Stimulated activated effector memory CD8-positive, alpha-beta T cell treated with anti-CD3 and anti-CD28 coated beads, Interleukin-12 subunit alpha, Interleukin-12 subunit beta, amount 100 ng/mL, for 72 hours (primary cell): ENCODE results near the gene CIDEA.

Experiments
- ATAC-seq: fragments of 150-1000 bp; cut with Tn5 transposase; 2 replicates; pipeline ENCODE4 v1.10.0; 2021
- DNase-seq, 2 donors: peaks; one replicate each; pipeline ENCODE4 v3.0.0; 2021 to 2022; ENCODE audit warnings: low spot score in 2 of 2
- H3K27ac Mint-ChIP-seq: one replicate; pipeline ENCODE4 v1.8.0; 2022; ENCODE audit warnings: mild to moderate bottlenecking, mixed read lengths
- H3K36me3 Mint-ChIP-seq: one replicate; pipeline ENCODE4 v1.8.0; 2022; ENCODE audit warnings: mild to moderate bottlenecking, mixed read lengths
- H3K4me1 Mint-ChIP-seq: one replicate; pipeline ENCODE4 v1.8.0; 2022; ENCODE audit warnings: mixed read lengths
- H3K4me3 Mint-ChIP-seq: one replicate; pipeline ENCODE4 v1.8.0; 2022; ENCODE audit warnings: mild to moderate bottlenecking, mixed read lengths
- H3K9me3 Mint-ChIP-seq: one replicate; pipeline ENCODE4 v1.8.0; 2022; ENCODE audit warnings: mixed read lengths

Gene CIDEA

GRCh38 chr18:12253027-12253426, 1.1 kb upstream of the CIDEA start:
- no peak overlapping the region for H3K4me3 Mint-ChIP-seq
- no peak overlapping the region for H3K27ac Mint-ChIP-seq
- no peaks in the 10 kb centered on the region for H3K9me3 Mint-ChIP-seq
- DNase-seq (no peak), ATAC-seq (no peak)
- no peaks in the 10 kb centered on the region for H3K36me3 Mint-ChIP-seq
- no peaks in the 10 kb centered on the region for H3K4me1 Mint-ChIP-seq

- no peak overlapping the region for H3K27ac Mint-ChIP-seq
- H3K9me3 Mint-ChIP-seq, result no peaks in the 10 kb centered on the region
- no peaks in the 10 kb centered on the region for H3K36me3 Mint-ChIP-seq
- DNase-seq, result no peak
- H3K4me1 Mint-ChIP-seq, result no peaks in the 10 kb centered on the region
- ATAC-seq, result no peak
- H3K4me3 Mint-ChIP-seq, result no peak overlapping the region
These were observed 462 bp upstream of the CIDEA start for GRCh38 chr18:12253663-12254135.

- no peaks in the 10 kb centered on the region for H3K4me1 Mint-ChIP-seq
- ATAC-seq, result no peak
- H3K4me3 Mint-ChIP-seq, result no peak overlapping the region
- H3K27ac Mint-ChIP-seq, result no peak overlapping the region
- DNase-seq, result no peak
- H3K9me3 Mint-ChIP-seq, result no peaks in the 10 kb centered on the region
- no peaks in the 10 kb centered on the region for H3K36me3 Mint-ChIP-seq
These were observed 805 bp downstream of the CIDEA start for GRCh38 chr18:12254820-12255511.

- no peak overlapping the region for H3K4me3 Mint-ChIP-seq
- ATAC-seq (no peak), DNase-seq (no peak)
- H3K9me3 Mint-ChIP-seq, result no peaks in the 10 kb centered on the region
- H3K36me3 Mint-ChIP-seq, result no peaks in the 10 kb centered on the region
- H3K4me1 Mint-ChIP-seq, result no peaks in the 10 kb centered on the region
- H3K27ac Mint-ChIP-seq, result no peak overlapping the region
These were observed 1.5 kb downstream of the CIDEA start for GRCh38 chr18:12255626-12256026.

GRCh38 chr18:12256951-12257350, 2.8 kb downstream of the CIDEA start:
- no peak overlapping the region for H3K27ac Mint-ChIP-seq
- ATAC-seq, result no peak
- H3K9me3 Mint-ChIP-seq, result no peaks in the 10 kb centered on the region
- no peak overlapping the region for H3K4me3 Mint-ChIP-seq
- DNase-seq, result no peak
- no peaks in the 10 kb centered on the region for H3K36me3 Mint-ChIP-seq
- no peaks in the 10 kb centered on the region for H3K4me1 Mint-ChIP-seq

GRCh38 chr18:12257996-12258718, 4.0 kb downstream of the CIDEA start:
- Mint-ChIP-seq H3K4me3 (no peak overlapping the region), H3K9me3 (no peaks in the 10 kb centered on the region), H3K27ac (no peak overlapping the region), H3K36me3 (no peaks in the 10 kb centered on the region), H3K4me1 (no peaks in the 10 kb centered on the region)
- DNase-seq, result no peak
- no peak for ATAC-seq

- no peak overlapping the region for H3K4me3 Mint-ChIP-seq
- no peaks in the 10 kb centered on the region for H3K4me1 Mint-ChIP-seq
- ATAC-seq (no peak), DNase-seq (no peak)
- H3K9me3 Mint-ChIP-seq, result no peaks in the 10 kb centered on the region
- no peaks in the 10 kb centered on the region for H3K36me3 Mint-ChIP-seq
- no peak overlapping the region for H3K27ac Mint-ChIP-seq
These were observed 4.9 kb downstream of the CIDEA start for GRCh38 chr18:12258719-12259705.

- no peaks in the 10 kb centered on the region for H3K9me3 Mint-ChIP-seq
- H3K27ac Mint-ChIP-seq, result no peak overlapping the region
- no peak for ATAC-seq
- H3K4me1 Mint-ChIP-seq, result no peaks in the 10 kb centered on the region
- no peak overlapping the region for H3K4me3 Mint-ChIP-seq
- DNase-seq, result no peak
- no peaks in the 10 kb centered on the region for H3K36me3 Mint-ChIP-seq
These were observed 8.6 kb downstream of the CIDEA start for GRCh38 chr18:12262748-12263147.

GRCh38 chr18:12264864-12265263, 10.7 kb downstream of the CIDEA start:
- no peak for ATAC-seq
- Mint-ChIP-seq H3K27ac (no peak overlapping the region), H3K9me3 (no peaks in the 10 kb centered on the region), H3K4me3 (no peak overlapping the region), H3K36me3 (no peaks in the 10 kb centered on the region), H3K4me1 (no peaks in the 10 kb centered on the region)
- DNase-seq, result no peak

GRCh38 chr18:12271376-12272235, 17.4 kb downstream of the CIDEA start:
- peak; percentile 43 to 70 for DNase-seq
- H3K9me3 Mint-ChIP-seq, result no peaks in the 10 kb centered on the region
- H3K27ac Mint-ChIP-seq, result no peak overlapping the region
- H3K36me3 Mint-ChIP-seq, result no peaks in the 10 kb centered on the region
- peak overlapping the region; percentile 36 for H3K4me3 Mint-ChIP-seq
- no peaks in the 10 kb centered on the region for H3K4me1 Mint-ChIP-seq
- ATAC-seq, result peak; percentile 79

- no peak overlapping the region for H3K4me3 Mint-ChIP-seq
These were observed 20.6 kb downstream of the CIDEA start for GRCh38 chr18:12274793-12275192.

GRCh38 chr18:12276736-12277554, 22.8 kb downstream of the CIDEA start:
- DNase-seq, result no peak
- H3K27ac Mint-ChIP-seq, result no peak overlapping the region
- no peaks in the 10 kb centered on the region for H3K9me3 Mint-ChIP-seq
- H3K36me3 Mint-ChIP-seq, result no peaks in the 10 kb centered on the region
- ATAC-seq, result no peak
- no peaks in the 10 kb centered on the region for H3K4me1 Mint-ChIP-seq
- no peak overlapping the region for H3K4me3 Mint-ChIP-seq

More at GRCh38 chr18:12274793-12275192, 20.6 kb downstream of the CIDEA start:
- no peaks in the 10 kb centered on the region for H3K4me1 Mint-ChIP-seq
- H3K36me3 Mint-ChIP-seq, result no peaks in the 10 kb centered on the region
- no peaks in the 10 kb centered on the region for H3K9me3 Mint-ChIP-seq
- no peak for DNase-seq
- ATAC-seq, result no peak
- no peak overlapping the region for H3K27ac Mint-ChIP-seq

GRCh38 chr18:12278215-12278671, 24.1 kb downstream of the CIDEA start:
- no peaks in the 10 kb centered on the region for H3K4me1 Mint-ChIP-seq
- ATAC-seq (no peak), DNase-seq (no peak)
- no peak overlapping the region for H3K4me3 Mint-ChIP-seq
- no peaks in the 10 kb centered on the region for H3K9me3 Mint-ChIP-seq
- H3K27ac Mint-ChIP-seq, result no peak overlapping the region
- H3K36me3 Mint-ChIP-seq, result no peaks in the 10 kb centered on the region
